Activated naive CD4-positive, alpha-beta T cell (primary cell): ENCODE results near the gene FUCA2.
"Not testable (repeated sequence)": the region's sequence is repeated elsewhere in the genome, so short reads cannot be mapped to it uniquely, and the experiment has no call there.

Source experiments
- DNase-seq, 4 experiments: peaks; one replicate each; lab custom pipeline; 2025; lab: John Stamatoyannopoulos, UW

The FUCA2 gene

GRCh38 chr6:143536461-143536865, 24.9 kb upstream of the FUCA2 start:
- peak in 1 of 4 experiments; percentile 35 for DNase-seq

- no peak for DNase-seq
Measured at GRCh38 chr6:143535189-143535614, 23.7 kb upstream of the FUCA2 start.

GRCh38 chr6:143531720-143532499, 20.4 kb upstream of the FUCA2 start:
- DNase-seq = no peak

- no peak for DNase-seq
Measured at GRCh38 chr6:143529095-143529494, 17.6 kb upstream of the FUCA2 start.

GRCh38 chr6:143528164-143528811, 16.8 kb upstream of the FUCA2 start:
- no peak for DNase-seq

- no peak for DNase-seq
Measured at GRCh38 chr6:143527677-143528076, 16.2 kb upstream of the FUCA2 start.

- no peak for DNase-seq
Measured at GRCh38 chr6:143525356-143525755, 13.8 kb upstream of the FUCA2 start.

GRCh38 chr6:143522039-143522600, 10.6 kb upstream of the FUCA2 start:
- DNase-seq = no peak

- no peak for DNase-seq
Measured at GRCh38 chr6:143517447-143517773, 5.9 kb upstream of the FUCA2 start.

- no peak for DNase-seq
Measured at GRCh38 chr6:143516690-143517446, 5.3 kb upstream of the FUCA2 start.

- no peak for DNase-seq
Measured at GRCh38 chr6:143515766-143516355, 4.3 kb upstream of the FUCA2 start.

- DNase-seq = no peak
Measured at GRCh38 chr6:143515061-143515760, 3.7 kb upstream of the FUCA2 start.

- no peak for DNase-seq
Measured at GRCh38 chr6:143513410-143513809, 1.9 kb upstream of the FUCA2 start.

- not testable (repeated sequence) for DNase-seq
Measured at GRCh38 chr6:143510326-143510725, 1.2 kb downstream of the FUCA2 start.

- no peak for DNase-seq
Measured at GRCh38 chr6:143507358-143508145, 4.0 kb downstream of the FUCA2 start.

GRCh38 chr6:143506620-143507019, 4.9 kb downstream of the FUCA2 start:
- DNase-seq = no peak

- no peak for DNase-seq
Measured at GRCh38 chr6:143506199-143506598, 5.3 kb downstream of the FUCA2 start.

GRCh38 chr6:143505537-143505936, 6.0 kb downstream of the FUCA2 start:
- DNase-seq = no peak

GRCh38 chr6:143505111-143505510, 6.4 kb downstream of the FUCA2 start:
- no peak for DNase-seq

GRCh38 chr6:143504369-143504768, 7.2 kb downstream of the FUCA2 start:
- DNase-seq = no peak

GRCh38 chr6:143501851-143502250, 9.7 kb downstream of the FUCA2 start:
- no peak for DNase-seq
